ENCODE results near the gene SORCS3. TPM values are rescaled to one million over a fixed set of nuclear protein-coding genes. Genes with fewer than 3 reads are reported as not detected.

SORCS3 gene
- total RNA-seq (2011; cell fraction: chromatin; rRNA removed; ENCODE audit: low replicate concordance): not detected in 2 replicates
- total RNA-seq (2011; cell fraction: nucleolus; rRNA removed): not detected in 2 replicates
- not detected in 2 replicates for total RNA-seq (2011; cell fraction: nucleoplasm; rRNA removed)
- not detected in 2 replicates for total RNA-seq (2014; rRNA removed)
- total RNA-seq (2014; rRNA removed; fragmentation: Illumina TruSeq; extraction: Trizol): not detected in 2 replicates
- total RNA-seq (2015; rRNA removed; fragmentation: Illumina TruSeq; extraction: Trizol): not detected in 2 replicates
- not detected in 2 replicates for total RNA-seq (2021)
- polyA plus RNA-seq (2011; rRNA removed): not detected in 2 replicates
- not detected in 2 replicates for polyA plus RNA-seq (2011; cell fraction: cytosol; rRNA removed)
- polyA plus RNA-seq (2011; cell fraction: nucleus; rRNA removed): not detected in 2 replicates
- polyA plus RNA-seq (2012): not detected in 2 replicates
- not detected in 2 replicates for polyA plus RNA-seq (2014; fragmentation: Illumina TruSeq; extraction: Trizol)
- polyA plus RNA-seq (2014; fragmentation: Nextera tagmentation; extraction: Ambion mirVana): not detected
- polyA plus RNA-seq (2014; rRNA removed): not detected in 2 replicates
- not detected in 2 replicates for polyA minus RNA-seq (2011; rRNA and poly(A)+ RNA removed)
- polyA minus RNA-seq (2011; cell fraction: cytosol; rRNA and poly(A)+ RNA removed): not detected in 2 replicates
- polyA minus RNA-seq (2011; cell fraction: nucleus; rRNA and poly(A)+ RNA removed): not detected in 2 replicates
- not detected for Bru-seq, nascent RNA
- percentile 1 among the genes with signal in this experiment for BruChase-seq, experiment 1, labeled RNA remaining after a 2-hour chase
- percentile 0 among the genes with signal in this experiment for BruChase-seq, experiment 2, labeled RNA remaining after a 6-hour chase
- long read RNA-seq, experiment 1: 0 reads
- long read RNA-seq, experiment 2: 0 reads
- long read RNA-seq, experiment 3: 0 reads

- DNase-seq (ENCODE audit: extremely low read depth in 1 of 4, low spot score in 3 of 4) (no peak), ATAC-seq (no peak), FAIRE-seq (no peak)
- TF ChIP-seq MAZ (CRISPR knock-in tag; conservative IDR thresholded peaks at IDR 0.05 in 1 of 2, IDR thresholded peaks at IDR 0.05 in 1 of 2): no peak
- no peak for TF ChIP-seq NR1H2 (CRISPR knock-in tag; IDR thresholded peaks at IDR 0.05)
- TF ChIP-seq TRIM24 (IDR thresholded peaks at IDR 0.05): no peak
- no peak for TF ChIP-seq SP2 (IDR thresholded peaks at IDR 0.05; ENCODE audit: extremely low read depth, low read depth, low read length, poor library complexity, severe bottlenecking)
- TF ChIP-seq HMG20B (CRISPR knock-in tag; IDR thresholded peaks at IDR 0.05): no peak
- TF ChIP-seq FOXK2 (conservative IDR thresholded peaks at IDR 0.05 in 1 of 2, IDR thresholded peaks at IDR 0.05 in 1 of 2; ENCODE audit: low read depth in 2 of 2): no peak
- no peak within 1 kb of the TSS for H2AFZ ChIP-seq (ENCODE audit: low read depth, low read length)
- no peaks in the 10 kb centered on the region for H4K20me1 ChIP-seq (replicated peaks; ENCODE audit: control insufficient read depth, insufficient read depth, low read length)
- peaks cover 0 to 8% of the 10 kb centered on the region in 2 experiments; a peak in 2 of 5 replicates for H3K27me3 ChIP-seq (ENCODE audit: control insufficient read depth in 2 of 2, insufficient read depth in 2 of 2, low read length in 2 of 2)
- no peaks in the 10 kb centered on the region for H3K9me1 ChIP-seq (ENCODE audit: control insufficient read depth, insufficient read depth, low read length)
- H3K4me1 ChIP-seq (replicated peaks in 1 of 2; ENCODE audit: control insufficient read depth in 2 of 2, insufficient read depth in 2 of 2, low read length in 2 of 2): peaks cover 0 to 10% of the 10 kb centered on the region in 2 experiments; a peak in 2 of 5 replicates
- H3K9me3 ChIP-seq (replicated peaks; ENCODE audit: control insufficient read depth, insufficient read depth, low read depth, low read length): no peaks in the 10 kb centered on the region
- in situ Hi-C loops (cut with MboI) (no loop called here), intact Hi-C loops (cut with micrococcal nuclease) (no loop called here)
- H3K27ac ChIP-seq (ENCODE audit: extremely low read depth, low read depth, low read length): no peak within 1 kb of the TSS
- H3K79me2 ChIP-seq (ENCODE audit: control insufficient read depth, insufficient read depth, low read length): no peaks in the 10 kb centered on the region
- WGBS (ENCODE audit: insufficient coverage, low coverage, missing lambda C conversion rate): 40% methylated on average over 30 of the region's 96 CpGs
- ChIA-PET CTCF (ENCODE audit: low intra/inter-chr PET ratio) (interaction anchor here (0.6 kb wide), 1 partner anchor 1309 kb away, joined by 3 read pairs; no protein-coding TSS in a partner anchor), POLR2A (no interaction called here)
- H3K9ac ChIP-seq (ENCODE audit: insufficient read depth in 1 of 2, low read depth in 2 of 2, low read length in 2 of 2): no peak within 1 kb of the TSS
- H3K4me2 ChIP-seq (ENCODE audit: insufficient read depth, low read length): no peak within 1 kb of the TSS
- H3K4me3 ChIP-seq: no peak within 1 kb of the TSS
- BruUV-seq (replicated peaks): no TSS peak
- no peaks in the 10 kb centered on the region for H3K36me3 ChIP-seq (ENCODE audit: control insufficient read depth, insufficient read depth, low read length)
These were observed at the start of gene SORCS3 for GRCh38 chr10:104641187-104641936. SORCS3 (plus strand) TSS chr10:104641290.

Measured in K562 (cell line).